GM18511 (cell line): Measurements from ENCODE around the gene ZNF358.

Experiments
- ATAC-seq: cut with Tn5 transposase; IDR thresholded peaks from one replicate; pipeline ENCODE4 v1.9.1; 2021; ENCODE audit warnings: mild to moderate bottlenecking, moderate library complexity; ENCODE audit not compliant: unreplicated experiment

The ZNF358 gene

DNA sequence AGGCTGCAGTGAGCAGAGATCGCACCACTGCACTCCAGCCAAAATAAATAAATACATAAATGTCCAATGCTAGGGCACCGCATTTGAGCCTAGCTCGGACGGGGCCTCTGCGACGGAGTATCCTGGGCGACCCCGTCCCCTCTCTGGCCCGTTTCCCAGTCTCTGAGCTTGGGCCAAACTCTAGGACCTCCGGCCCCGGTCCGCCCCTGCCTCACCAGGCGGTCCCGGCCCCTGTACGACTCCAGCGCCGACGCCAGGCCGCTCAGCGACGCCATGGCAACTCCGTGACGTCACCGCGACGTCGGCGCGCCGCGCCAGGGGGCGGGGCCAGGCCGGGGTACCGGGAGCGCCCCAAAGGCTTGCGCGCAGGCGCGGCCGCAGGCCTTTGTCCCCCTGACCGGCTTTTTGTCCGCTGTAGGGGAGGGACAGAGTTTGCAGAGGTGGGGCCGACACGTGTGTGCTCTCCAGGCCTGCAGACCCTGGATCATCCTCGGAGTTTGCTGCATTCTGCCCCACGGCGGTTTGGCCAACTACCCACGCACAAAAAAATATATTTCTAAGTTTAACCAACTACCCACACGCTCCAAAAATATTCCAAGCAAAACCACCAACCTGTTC lies 27.1 kb upstream of the ZNF358 start, which contains the start of gene PEX11G:
PEX11G (minus strand) TSS at position 300 of the 618 bp plus-strand sequence; CDS start at position 275, 25 bp downstream.
- ATAC-seq = no peak

DNA sequence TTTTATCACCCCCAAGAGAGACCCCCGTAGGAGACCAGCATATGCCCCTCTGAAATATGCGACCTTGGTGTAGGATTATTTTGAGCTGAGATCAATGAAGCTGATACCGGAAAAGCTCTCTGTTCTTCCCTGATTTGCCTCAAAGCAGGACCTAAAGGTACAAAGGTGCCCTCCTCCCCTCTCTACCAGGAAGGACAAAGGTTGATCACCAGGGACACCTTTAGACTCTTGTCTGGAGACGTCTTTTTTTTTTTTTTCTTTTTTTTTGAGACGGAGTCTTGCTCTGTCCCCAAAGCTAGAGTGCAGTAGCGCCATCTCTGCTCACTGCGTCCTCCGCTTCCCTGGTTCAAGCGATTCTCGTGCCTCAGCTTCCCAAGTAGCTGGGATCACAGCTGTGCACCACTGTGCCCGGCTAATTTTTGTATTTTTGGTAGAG lies 26.3 kb upstream of the ZNF358 start:
- ATAC-seq = no peak

DNA sequence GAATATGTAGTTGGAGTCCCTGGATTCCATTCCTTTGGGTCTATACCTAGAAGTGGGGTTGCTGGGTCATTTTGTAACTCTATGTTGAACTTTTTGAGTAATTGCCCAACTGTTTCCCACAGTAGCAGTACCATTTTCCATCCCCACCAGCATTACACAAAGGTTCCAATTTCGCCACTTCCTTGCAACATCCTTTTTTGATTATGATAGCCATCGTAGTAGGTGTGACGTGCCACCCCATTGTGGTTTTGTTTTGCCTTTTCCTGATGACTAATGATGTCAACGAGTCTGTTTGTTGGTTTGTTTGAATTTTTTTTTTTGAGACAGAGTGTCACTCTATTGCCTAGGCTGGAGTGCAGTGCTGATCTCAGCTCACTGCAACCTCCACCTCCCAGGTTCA lies 23.8 kb upstream of the ZNF358 start:
- no peak for ATAC-seq

DNA sequence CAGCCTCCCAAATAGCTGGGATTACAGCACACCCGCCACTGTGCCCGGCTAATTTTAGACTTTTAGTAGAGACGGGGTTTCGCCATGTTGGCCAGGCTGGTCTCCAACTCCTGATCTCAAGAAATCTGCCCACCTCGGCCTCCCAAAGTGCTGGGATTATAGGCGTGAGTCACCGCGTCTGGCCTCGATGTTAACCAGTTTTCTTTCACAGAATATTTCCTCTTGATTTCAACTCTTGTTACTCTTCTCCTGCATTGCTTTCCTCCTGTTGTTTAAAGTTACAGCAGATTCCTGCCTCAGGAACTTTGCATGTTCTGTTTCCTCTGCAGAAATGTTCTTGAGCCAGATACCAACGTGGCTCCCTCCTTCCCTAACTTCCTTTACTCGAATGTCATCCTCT lies 23.3 kb upstream of the ZNF358 start:
- ATAC-seq = no peak

DNA sequence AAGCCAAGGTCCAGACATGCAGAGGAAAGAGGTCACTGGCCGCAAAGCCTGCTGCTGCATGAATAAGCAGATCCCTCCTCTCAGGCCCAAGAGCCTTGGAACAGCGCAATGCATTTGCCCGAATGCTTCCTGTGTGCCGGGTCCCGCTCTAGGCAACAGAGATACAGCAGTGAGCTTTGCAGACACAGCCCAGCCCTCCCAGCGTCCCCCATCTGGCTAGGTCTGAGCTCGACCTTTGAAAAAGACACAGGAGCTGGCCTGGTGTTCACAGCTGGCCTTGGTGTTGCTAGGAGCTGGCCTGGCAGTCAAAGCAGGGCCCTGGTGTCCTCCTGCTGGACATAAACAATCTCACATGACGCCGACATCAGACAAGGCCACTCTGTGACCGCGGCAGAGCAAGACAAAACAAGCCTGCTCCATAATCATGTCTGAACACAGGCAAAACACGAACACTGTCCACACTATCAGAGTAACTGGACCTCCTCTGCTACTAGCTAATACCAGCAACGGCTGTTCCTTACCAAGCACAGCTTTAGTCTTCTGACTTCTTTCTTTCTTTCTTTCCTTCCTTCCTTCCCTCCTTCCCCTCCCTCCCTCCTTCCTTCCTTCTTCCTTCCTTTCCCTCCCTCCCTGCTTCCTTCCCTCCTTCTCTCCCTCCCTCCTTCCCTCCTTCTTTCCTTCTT lies 21.3 kb upstream of the ZNF358 start:
- ATAC-seq = no peak

DNA sequence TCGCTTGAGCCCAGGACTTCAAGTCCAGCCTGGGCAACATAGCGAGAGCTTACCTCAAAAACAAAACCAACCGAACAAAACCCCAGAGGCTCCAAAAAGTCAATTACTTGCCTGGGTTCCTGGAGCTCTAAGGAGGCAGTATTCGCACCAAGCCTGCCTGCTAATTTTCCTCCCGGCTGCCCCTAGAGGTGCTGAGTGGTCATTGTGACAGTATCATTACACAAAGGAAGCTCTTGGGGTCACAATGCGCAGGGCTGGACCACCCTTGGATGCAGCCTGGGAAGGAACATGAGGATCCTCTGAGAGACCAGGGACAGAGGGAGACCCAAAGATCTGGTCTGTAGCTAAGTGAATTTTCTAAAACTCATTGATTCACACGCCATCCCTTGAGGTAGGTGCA lies 18.6 kb upstream of the ZNF358 start:
- no peak for ATAC-seq

DNA sequence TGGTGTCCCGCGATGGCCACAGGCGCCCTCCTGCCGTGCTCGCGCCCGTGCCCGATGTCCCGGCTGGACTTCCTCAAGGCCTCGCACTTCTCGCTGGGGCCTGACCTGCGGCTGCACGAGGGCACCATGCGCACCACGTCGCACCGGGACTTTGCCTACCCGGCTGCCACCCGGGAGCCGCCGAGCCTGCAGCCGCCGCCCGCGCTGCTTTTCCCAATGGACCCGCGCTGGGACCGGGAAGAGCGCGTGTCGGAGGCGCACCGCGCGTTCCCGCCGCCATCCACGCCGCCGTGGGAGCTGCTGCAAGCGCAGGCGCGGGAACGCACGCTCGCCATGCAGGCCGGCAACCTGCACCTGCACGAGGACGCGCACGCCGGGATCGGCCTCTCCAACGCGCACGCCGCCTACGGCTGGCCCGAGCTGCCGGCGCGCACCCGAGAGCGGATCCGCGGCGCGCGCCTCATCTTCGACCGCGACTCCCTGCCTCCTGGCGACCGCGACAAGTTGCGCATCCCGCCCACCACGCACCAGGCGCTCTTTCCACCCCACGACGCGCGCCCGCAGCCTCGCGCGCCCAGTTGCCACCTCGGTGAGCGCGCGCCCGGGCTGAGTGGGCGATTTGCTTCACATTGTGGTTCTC lies 15.0 kb upstream of the ZNF358 start:
- no peak for ATAC-seq

DNA sequence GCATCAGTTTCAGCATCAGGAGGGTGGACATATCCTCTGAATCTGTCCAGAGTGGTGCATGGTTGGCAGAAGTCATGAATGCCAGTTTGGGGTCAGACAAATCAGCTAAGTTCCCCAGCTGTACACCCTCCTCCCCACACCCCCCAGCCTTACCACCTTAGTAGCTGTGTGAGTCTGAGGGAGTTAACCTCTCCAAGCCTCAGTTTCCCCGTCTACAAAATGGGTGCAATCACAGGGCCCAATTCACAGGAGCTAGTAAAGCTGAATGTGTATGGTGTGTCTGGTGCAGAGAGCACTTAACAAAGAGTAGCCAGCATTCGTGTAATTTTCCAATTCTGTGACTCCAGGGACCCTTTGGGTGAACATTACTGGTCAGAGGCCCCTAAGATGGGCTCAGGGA lies 13.4 kb upstream of the ZNF358 start:
- ATAC-seq = no peak

DNA sequence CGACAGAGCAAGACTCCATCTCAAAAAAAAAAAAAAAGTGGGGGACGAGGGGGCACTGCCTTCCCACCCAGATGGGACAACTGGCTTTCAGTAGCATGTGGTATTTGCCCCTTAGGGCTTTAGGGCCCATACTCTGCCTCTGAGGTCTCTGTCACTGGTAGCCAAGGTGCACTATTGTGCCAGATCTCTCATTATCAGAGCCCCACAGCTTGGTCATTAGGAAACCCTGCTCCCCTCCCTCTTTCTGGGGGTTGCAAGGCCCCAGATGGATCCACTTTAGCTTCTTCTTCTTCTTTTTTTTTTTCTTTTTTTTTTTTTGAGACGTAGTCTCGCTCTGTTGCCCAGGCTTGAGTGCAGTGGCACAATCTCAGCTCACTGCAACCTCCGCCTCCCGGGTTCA lies 11.2 kb upstream of the ZNF358 start:
- no peak for ATAC-seq

DNA sequence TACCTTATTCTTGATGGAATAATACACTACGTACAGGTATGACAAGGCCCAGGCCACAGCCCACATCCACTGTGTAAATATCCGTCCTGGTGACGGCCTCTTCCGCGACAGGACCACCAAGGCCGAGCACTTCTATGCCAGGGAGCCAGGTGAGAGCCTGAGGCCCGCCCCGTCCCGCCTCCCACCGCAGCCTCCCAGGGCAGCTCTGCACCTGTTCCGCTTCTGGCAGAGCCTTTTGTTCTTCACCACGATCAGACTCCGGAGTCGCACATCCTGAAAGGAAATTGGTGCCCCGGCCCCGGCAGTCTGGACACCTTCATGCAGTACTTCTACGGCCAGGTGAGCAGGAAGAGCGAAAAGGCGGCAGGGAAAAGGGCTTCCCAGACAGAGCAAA lies 10.6 kb upstream of the ZNF358 start:
- ATAC-seq = no peak

DNA sequence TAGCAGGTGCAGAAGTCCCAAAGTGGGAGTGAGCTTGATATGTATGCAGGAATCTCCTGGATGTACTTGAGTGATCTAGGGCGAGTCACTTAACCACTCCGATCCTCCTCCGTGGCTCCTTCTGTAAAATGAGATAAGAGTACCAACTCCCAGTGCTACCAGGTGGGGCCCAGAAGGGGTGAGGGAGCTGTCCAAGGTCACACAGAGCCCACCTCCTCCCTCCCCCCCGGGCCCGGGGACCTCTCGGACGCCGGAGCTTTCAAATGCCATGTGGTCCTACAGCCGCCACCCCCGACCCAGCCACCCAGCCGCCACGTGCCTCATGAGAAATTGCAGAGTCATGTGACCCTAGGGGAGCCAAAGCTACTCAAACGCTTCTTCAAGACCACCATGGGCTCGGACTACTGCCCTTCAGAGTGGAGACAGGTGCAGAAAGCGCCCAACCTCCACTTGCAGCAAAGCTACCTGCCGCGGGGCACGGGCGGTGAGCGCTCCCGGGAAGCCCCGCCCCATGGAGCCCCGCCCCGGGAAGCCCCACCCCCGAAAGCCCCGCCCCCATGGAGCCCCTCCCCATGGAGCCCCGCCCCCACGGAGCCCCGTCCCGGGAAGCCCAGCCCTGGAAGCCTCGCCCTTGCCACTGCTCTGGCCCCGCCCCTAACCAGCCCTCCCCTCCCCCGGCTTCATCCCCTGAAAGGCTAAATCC lies 10.1 kb upstream of the ZNF358 start:
- no peak for ATAC-seq

DNA sequence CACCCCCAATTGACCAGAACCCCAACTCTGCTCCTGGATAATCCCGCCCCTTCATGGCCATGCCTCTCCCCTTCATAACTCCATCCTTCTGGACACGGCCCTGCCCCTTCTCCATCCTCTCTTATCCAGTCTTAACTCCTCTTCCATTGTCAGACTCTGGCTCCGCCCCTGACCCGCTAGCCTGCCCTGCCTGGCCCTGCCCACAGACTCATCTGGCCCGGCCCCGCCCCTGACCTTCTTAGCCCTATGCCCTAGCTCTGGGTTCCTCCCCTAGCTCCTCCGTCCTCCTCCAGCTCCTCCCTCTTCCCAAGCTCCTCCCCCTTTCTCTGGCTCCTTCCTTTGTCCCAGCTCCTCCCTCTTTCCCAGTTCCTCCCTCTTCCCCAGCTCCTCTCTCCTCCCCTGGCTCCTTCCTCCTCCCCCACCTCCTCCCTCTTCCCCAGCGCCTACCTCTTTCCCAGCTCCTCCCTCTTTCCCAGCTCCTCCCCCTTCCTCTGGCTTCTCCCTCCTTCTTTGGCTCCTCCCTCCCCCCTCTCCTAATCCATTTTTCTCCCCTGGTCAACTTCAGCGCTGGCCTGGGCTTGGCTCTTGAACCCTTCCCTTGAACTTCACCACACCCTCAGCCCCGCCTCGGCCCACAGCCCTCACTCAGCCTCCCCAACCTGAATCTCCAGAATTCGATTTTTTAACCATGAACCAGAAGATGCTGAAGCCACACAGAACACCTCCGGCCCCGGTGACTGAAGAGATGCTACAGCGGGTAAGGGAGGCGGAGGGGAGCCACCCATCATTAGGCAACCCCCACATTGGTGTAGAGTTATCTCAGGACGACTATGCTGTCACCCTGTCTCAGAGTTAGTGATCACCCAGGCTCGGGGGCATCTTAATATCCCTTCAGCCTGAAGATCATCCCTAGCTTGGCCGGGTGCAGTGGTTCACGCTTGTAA lies 9.2 kb upstream of the ZNF358 start:
- ATAC-seq = no peak

DNA sequence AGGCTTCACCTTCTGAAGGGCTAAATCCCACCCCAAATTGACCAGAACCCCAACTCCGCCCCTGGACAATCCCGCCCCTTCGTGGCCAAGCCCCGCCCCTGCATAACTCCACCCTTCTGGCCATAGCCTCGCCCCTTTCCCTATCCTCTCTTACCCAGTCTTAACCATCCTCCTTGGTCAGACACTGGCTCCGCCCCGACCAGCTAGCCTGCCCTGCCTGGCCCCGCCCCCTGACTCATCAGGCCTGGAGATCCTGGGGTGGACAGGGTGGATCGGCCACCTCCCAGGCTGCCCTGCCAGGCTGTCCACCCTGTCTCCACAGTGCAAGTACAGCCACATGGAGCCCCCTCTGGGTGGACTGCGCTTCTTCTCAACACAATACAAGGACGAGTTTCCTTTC lies 8.0 kb upstream of the ZNF358 start:
- no peak for ATAC-seq

DNA sequence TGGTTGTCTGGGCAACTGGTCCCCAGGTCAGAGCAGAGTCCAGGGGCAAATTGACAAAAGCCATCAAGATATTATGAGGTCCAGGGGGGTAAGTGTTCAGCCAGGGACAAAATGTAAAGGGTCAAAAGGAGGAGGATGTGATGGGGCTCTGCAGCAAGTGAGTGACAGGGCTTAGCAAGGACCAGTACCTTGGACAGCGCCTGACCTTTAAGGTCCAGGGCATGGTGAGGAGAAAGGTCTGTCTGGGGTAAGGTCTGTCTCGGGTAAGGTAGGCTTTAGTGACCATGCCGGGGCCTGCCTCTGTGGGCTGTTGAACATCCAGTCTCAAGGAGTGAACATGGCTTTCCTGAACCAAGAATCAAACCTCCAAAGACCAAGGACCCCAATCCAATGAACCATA lies 6.3 kb upstream of the ZNF358 start:
- no peak for ATAC-seq

DNA sequence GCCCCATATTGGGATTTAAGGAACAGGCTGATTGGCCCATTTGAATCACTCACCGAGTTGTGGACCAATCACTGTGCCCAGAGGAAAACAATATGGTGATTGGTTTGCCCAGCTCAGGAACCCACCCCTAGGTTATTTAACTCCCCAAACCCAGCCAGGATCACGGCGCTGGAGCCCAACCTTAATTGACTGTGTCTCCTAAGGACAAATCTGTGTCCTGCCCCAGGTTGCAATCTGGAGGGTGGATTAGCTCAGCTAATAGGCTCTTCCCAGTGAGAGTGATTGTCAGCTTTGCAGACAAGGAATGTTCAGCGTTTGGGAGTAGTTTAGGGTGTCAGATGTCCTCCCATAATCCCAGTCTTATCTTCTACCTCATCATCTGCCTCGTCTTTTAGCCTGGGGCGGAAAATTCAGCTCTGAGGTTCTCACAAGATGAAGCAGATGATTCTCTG lies 3.5 kb upstream of the ZNF358 start:
- no peak for ATAC-seq

DNA sequence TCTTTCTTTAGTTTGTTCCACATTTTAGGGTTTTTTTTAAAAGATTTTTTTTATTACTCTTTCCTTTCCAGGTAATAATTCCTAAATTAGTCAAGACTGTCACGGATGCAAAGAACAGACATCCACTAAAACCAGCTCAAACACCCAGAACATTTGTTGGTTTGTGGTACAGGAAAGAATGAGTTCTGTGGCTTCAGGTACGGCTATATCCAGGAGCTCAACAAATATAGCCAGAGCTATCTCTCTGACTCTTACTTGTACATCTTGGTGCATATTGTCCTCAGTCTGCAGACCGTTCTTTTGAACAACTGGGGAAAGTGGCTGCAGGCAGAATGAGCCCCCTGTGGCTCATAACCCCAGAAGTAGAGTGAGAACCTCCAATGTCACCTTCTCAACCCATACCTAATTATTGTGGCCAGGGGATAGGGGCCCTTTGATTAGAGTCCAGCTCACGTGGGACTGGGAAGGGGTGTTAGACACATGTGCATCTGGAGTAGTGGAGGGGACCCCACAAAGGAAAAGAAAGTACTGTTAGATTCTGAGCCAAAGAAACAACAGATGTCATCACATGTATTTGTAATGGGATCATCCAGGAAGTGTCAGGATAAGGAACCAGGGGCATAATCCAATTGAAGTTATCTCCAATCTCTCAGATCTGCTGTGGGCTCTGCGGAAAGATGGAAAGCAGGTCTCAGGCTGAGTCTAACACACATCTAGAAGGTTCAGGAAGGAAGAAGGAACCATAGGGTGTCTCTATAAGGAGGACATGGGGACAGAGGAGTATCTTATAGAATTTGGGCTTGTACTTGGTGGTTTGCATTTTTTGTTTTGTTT lies 1.9 kb upstream of the ZNF358 start:
- no peak for ATAC-seq

DNA sequence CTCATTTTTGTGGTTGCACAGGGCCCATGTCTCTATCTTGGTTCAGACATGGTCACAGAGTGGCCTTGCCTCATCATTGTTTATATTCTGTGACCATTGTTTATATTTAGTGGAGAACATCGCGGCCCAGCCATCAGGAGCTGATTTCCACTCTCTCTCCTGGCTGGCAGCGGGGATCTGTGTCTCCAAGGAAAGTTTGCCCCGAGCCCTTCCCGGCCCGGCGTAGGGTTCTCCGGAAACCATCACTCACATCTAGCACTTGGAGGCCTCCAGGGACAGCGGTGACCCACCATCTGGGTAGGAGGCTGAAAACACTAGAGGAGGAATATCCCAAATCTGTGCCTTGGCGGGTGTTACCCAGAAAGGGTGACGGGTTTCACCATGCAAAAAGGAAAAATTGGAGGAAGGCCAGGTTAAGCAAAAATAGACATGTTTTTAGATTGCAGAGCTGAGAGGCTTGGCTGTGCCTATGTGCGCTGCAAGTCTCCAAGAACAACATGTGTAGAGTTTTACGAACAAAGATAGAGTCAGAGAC lies 726 bp upstream of the ZNF358 start:
- no peak for ATAC-seq

DNA sequence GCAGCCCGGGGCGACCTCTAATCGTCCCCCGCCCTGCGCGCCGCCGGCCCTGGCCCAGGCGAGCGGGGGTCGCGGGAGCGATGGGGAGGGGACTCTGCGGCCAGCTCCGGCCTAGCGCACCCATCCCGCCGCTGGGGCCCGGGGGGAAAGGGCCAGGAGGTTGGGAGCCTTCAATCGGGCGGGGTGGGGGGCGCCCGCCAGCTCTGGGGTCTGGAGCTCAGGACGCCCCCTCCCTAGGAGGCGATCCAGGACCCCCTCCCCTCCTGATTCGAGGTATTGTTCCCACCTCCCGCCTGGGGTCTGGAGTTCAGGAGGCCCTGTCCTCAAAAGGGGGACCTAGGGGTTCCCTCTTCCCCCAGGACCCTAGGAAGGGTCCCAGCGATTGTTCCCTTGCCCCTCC lies 430 bp downstream of the ZNF358 start:
- ATAC-seq = no peak

DNA sequence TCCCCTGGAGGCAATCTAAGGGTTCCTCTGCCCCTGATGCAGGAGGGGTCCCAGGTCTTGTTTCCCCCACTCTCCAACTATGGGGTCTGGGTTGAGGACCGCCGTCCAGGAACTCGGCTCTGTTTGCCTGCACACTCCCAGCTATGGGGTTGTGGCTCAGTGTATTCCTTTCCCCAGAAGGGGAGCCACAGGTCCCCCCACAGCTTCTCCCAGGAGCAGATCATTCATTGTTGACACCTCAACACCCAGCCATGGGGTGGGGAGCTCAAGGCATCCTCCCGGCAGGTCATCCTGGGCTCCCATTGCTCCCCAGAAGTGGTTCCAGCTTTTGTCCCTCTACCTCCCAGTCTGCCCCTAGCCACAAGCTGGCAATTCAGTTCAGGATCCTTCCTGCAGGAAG lies 975 bp downstream of the ZNF358 start:
- no peak for ATAC-seq
